ENCODE measurements around the gene PTPN1.
A peak's percentile ranks its signal among the peaks of the same experiment; 100 is the strongest.

The PTPN1 gene

GRCh38 chr20:50509923-50510705, at the start of gene PTPN1:
TSS of gene PTPN1 (plus strand) at chr20:50510383. CDS start at chr20:50510528, 145 bp downstream.
- Histone ChIP-seq H3K4me3 (ENCODE audit: low read length in 2 of 2) (peak within 1 kb of the TSS; percentile 90 to 98), H3K4me1 (ENCODE audit: control insufficient read depth in 2 of 2, insufficient read depth in 2 of 2, low read length in 2 of 2) (peaks cover 20 to 26% of the 10 kb centered on the region in 2 donors), H3K36me3 (ENCODE audit: control insufficient read depth in 2 of 2, insufficient read depth in 2 of 2, low read length in 2 of 2) (no peaks in the 10 kb centered on the region), H3K9ac (ENCODE audit: low read depth in 1 of 2, low read length in 2 of 2) (peak within 1 kb of the TSS; percentile 98), H3K9me3 (ENCODE audit: control insufficient read depth in 2 of 2, low read length in 2 of 2) (no peaks in the 10 kb centered on the region), H3K27me3 (ENCODE audit: control insufficient read depth in 2 of 2, insufficient read depth in 2 of 2, low read length in 2 of 2) (no peaks in the 10 kb centered on the region), H3K27ac (ENCODE audit: low read depth in 2 of 2, low read length in 2 of 2) (peak within 1 kb of the TSS; percentile 81 to 86)

DNA sequence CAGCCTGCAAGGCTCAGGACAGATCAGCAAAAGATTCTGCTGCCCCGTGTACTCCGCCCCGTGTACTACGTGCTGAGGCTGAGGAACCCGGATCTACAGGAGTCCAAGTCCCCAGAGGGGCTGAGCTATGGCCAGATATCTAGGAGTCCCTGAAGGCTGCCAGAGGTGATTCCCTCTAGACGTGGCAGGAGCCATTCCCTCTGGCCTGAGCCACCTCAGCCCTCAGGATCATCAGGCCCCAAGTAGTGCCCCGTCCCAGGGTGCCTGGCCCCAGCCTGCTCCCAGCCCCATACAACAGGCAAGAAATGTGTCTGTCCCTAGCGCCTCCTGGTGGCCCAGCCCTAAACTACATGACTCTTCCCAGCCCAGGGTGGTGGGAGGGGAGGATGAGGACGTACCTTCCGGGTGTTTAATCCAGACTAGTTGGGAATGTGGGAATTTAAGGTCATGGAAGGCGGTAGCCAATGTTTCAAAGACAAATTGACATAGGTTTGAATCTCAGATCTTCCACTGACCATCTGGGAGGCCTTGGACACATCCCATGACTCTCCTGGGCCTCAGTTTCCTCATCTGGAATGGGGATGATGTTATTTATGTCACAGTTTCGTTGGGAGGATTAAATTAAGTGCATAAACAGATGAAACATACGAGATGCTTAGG, 49.4 kb upstream of the PTPN1 start:
- Histone ChIP-seq H3K9ac (ENCODE audit: low read depth in 1 of 2, low read length in 2 of 2) (peak overlapping the region in 1 of 2 donors; percentile 64), H3K9me3 (ENCODE audit: control insufficient read depth in 2 of 2, low read length in 2 of 2) (no peaks in the 10 kb centered on the region), H3K4me1 (ENCODE audit: control insufficient read depth in 2 of 2, insufficient read depth in 2 of 2, low read length in 2 of 2) (peaks cover 9 to 11% of the 10 kb centered on the region in 2 donors), H3K27me3 (ENCODE audit: control insufficient read depth in 2 of 2, insufficient read depth in 2 of 2, low read length in 2 of 2) (no peaks in the 10 kb centered on the region), H3K27ac (ENCODE audit: low read depth in 2 of 2, low read length in 2 of 2) (peak overlapping the region; percentile 62 to 63), H3K4me3 (ENCODE audit: low read length in 2 of 2) (no peak overlapping the region), H3K36me3 (ENCODE audit: control insufficient read depth in 2 of 2, insufficient read depth in 2 of 2, low read length in 2 of 2) (no peaks in the 10 kb centered on the region)

GRCh38 chr20:50462093-50462690, 48.0 kb upstream of the PTPN1 start:
- H3K9ac ChIP-seq (ENCODE audit: low read depth in 1 of 2, low read length in 2 of 2), result no peak overlapping the region
- H3K4me3 ChIP-seq (ENCODE audit: low read length in 2 of 2), result no peak overlapping the region
- no peaks in the 10 kb centered on the region for H3K27me3 ChIP-seq (ENCODE audit: control insufficient read depth in 2 of 2, insufficient read depth in 2 of 2, low read length in 2 of 2)
- H3K9me3 ChIP-seq (ENCODE audit: control insufficient read depth in 2 of 2, low read length in 2 of 2), result no peaks in the 10 kb centered on the region
- no peaks in the 10 kb centered on the region for H3K36me3 ChIP-seq (ENCODE audit: control insufficient read depth in 2 of 2, insufficient read depth in 2 of 2, low read length in 2 of 2)
- no peak overlapping the region for H3K27ac ChIP-seq (ENCODE audit: low read depth in 2 of 2, low read length in 2 of 2)
- peaks cover 9 to 10% of the 10 kb centered on the region in 2 donors for H3K4me1 ChIP-seq (ENCODE audit: control insufficient read depth in 2 of 2, insufficient read depth in 2 of 2, low read length in 2 of 2)

GRCh38 chr20:50464026-50464724, 46.0 kb upstream of the PTPN1 start:
- H3K9me3 ChIP-seq (ENCODE audit: control insufficient read depth in 2 of 2, low read length in 2 of 2), result no peaks in the 10 kb centered on the region
- H3K9ac ChIP-seq (ENCODE audit: low read depth in 1 of 2, low read length in 2 of 2), result no peak overlapping the region
- peak overlapping the region in 1 of 2 donors; percentile 49 for H3K4me3 ChIP-seq (ENCODE audit: low read length in 2 of 2)
- no peaks in the 10 kb centered on the region for H3K36me3 ChIP-seq (ENCODE audit: control insufficient read depth in 2 of 2, insufficient read depth in 2 of 2, low read length in 2 of 2)
- H3K27me3 ChIP-seq (ENCODE audit: control insufficient read depth in 2 of 2, insufficient read depth in 2 of 2, low read length in 2 of 2), result no peaks in the 10 kb centered on the region
- H3K27ac ChIP-seq (ENCODE audit: low read depth in 2 of 2, low read length in 2 of 2), result no peak overlapping the region
- H3K4me1 ChIP-seq (ENCODE audit: control insufficient read depth in 2 of 2, insufficient read depth in 2 of 2, low read length in 2 of 2), result peaks cover 9 to 10% of the 10 kb centered on the region in 2 donors

DNA sequence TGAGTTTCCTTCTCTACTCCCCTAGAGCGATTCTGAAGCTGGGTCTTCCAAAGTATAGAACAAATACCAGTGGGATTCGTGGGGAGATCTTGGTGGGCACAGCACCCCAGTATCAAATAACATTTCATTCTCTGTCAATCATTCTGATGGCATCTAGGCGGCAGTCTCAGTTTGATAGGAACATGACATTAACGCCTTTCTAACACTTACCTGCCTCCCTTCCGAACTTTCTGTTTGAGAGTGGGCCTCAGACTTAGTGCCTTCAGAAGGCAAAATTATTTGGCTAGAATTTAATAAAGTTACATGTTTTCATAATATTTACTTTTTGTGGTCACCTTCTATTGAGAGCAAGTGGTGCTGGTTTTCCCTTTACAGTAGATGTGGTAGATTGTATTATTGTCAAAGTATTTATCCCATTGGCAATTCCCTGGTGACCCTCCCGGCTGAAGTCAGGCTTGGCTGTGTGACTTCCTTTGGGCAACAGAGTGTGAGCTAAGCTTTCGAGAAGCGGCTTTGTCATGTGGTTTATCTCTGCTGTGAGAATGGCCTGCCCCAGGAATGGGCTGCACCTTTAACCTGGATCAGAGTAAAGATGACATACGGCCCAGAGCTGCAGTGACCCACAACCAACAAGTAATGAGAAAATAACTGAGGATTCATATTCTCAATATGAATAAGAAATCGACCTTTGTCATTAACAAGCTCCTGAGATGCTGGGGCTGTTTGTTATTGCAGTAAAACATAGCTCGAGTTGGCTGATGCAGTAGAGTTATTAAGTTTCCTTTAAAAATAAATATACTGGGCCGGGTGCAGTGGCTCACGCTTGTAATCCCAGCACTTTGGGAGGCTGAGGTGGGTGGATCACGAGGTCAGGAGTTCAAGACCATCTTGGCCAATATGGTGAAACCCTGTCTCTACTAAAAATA, 45.2 kb upstream of the PTPN1 start:
- H3K4me1 ChIP-seq (ENCODE audit: control insufficient read depth in 2 of 2, insufficient read depth in 2 of 2, low read length in 2 of 2), result peaks cover 9 to 10% of the 10 kb centered on the region in 2 donors
- H3K27ac ChIP-seq (ENCODE audit: low read depth in 2 of 2, low read length in 2 of 2), result no peak overlapping the region
- no peak overlapping the region for H3K9ac ChIP-seq (ENCODE audit: low read depth in 1 of 2, low read length in 2 of 2)
- no peaks in the 10 kb centered on the region for H3K9me3 ChIP-seq (ENCODE audit: control insufficient read depth in 2 of 2, low read length in 2 of 2)
- no peaks in the 10 kb centered on the region for H3K36me3 ChIP-seq (ENCODE audit: control insufficient read depth in 2 of 2, insufficient read depth in 2 of 2, low read length in 2 of 2)
- no peak overlapping the region for H3K4me3 ChIP-seq (ENCODE audit: low read length in 2 of 2)
- H3K27me3 ChIP-seq (ENCODE audit: control insufficient read depth in 2 of 2, insufficient read depth in 2 of 2, low read length in 2 of 2), result no peaks in the 10 kb centered on the region

DNA sequence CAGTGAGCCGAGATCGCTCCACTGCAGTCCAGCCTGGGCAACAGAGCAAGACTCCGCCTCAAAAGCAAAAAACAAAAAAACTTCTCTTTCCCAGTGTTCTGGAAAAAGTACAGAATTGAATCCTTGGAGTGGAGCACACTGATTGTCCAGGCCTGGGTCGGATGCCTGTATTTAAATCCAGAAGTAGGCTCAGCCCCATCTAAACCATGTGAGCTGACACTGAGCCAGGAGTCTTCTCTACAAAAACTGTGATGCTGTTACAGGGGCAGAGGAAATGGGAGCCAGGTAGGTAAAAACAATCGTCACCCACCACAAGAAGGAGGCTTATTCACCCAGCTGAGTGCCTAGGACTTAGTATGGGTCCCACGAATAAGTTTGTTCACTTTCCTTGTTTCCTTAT, 43.0 kb upstream of the PTPN1 start:
- H3K9ac ChIP-seq (ENCODE audit: low read depth in 1 of 2, low read length in 2 of 2), result no peak overlapping the region
- H3K36me3 ChIP-seq (ENCODE audit: control insufficient read depth in 2 of 2, insufficient read depth in 2 of 2, low read length in 2 of 2), result no peaks in the 10 kb centered on the region
- no peaks in the 10 kb centered on the region for H3K9me3 ChIP-seq (ENCODE audit: control insufficient read depth in 2 of 2, low read length in 2 of 2)
- H3K27me3 ChIP-seq (ENCODE audit: control insufficient read depth in 2 of 2, insufficient read depth in 2 of 2, low read length in 2 of 2), result no peaks in the 10 kb centered on the region
- H3K4me3 ChIP-seq (ENCODE audit: low read length in 2 of 2), result no peak overlapping the region
- H3K4me1 ChIP-seq (ENCODE audit: control insufficient read depth in 2 of 2, insufficient read depth in 2 of 2, low read length in 2 of 2), result peaks cover 4 to 13% of the 10 kb centered on the region in 2 donors
- no peak overlapping the region for H3K27ac ChIP-seq (ENCODE audit: low read depth in 2 of 2, low read length in 2 of 2)

DNA sequence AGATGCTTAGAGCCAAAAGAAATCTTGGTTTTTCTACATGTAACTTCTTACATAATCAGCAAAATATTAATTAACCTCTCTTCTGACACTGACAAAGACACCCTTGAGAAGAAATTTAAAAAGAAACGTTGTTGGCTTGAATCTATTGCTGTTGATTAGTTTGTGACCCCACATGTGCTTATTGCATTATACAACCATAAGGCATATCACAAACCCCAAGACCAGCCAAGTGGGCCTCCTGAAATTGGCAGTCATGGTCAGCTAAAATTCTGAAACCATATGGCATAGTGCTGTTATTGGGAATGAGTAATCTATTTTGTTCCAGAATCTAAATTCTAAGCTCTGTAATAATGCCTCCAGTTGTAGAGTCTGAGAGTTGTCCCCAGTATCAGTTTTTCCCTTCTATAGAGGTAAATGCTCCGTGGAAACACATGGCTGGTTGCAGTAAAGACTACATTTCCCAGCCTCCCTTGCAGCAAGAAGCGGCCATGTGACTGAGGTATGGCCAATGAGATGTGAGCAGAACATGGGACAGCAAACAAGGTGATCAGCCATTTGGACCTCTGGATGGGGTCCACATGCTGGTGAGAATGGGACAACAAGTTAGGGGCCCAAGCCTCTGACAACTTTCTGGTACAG, 42.3 kb upstream of the PTPN1 start:
- no peaks in the 10 kb centered on the region for H3K27me3 ChIP-seq (ENCODE audit: control insufficient read depth in 2 of 2, insufficient read depth in 2 of 2, low read length in 2 of 2)

DNA sequence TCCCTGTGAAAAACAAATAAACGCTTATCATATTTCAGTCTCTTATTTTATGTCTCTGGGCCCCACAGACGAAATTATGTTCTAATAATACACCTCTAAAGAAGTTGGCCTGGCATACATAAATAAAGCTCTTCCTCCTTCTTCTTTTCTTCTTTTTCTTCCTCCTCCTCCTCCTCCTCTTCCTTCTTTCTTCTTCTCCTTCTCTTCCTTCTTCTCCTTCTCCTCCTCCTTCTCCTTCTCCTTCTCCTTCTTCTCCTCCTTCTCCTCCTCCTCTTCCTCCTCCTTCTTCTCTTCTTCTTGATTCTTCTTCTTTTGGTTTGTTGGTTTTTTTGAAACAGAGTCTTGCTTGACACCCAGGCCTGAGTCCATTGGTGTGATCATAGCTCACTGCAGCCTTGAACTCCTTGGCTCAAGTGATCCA, 41.8 kb upstream of the PTPN1 start:
- no peak overlapping the region for H3K9ac ChIP-seq (ENCODE audit: low read depth in 1 of 2, low read length in 2 of 2)
- no peaks in the 10 kb centered on the region for H3K9me3 ChIP-seq (ENCODE audit: control insufficient read depth in 2 of 2, low read length in 2 of 2)
- peaks cover 4 to 13% of the 10 kb centered on the region in 2 donors for H3K4me1 ChIP-seq (ENCODE audit: control insufficient read depth in 2 of 2, insufficient read depth in 2 of 2, low read length in 2 of 2)
- no peaks in the 10 kb centered on the region for H3K36me3 ChIP-seq (ENCODE audit: control insufficient read depth in 2 of 2, insufficient read depth in 2 of 2, low read length in 2 of 2)
- no peaks in the 10 kb centered on the region for H3K27me3 ChIP-seq (ENCODE audit: control insufficient read depth in 2 of 2, insufficient read depth in 2 of 2, low read length in 2 of 2)
- H3K27ac ChIP-seq (ENCODE audit: low read depth in 2 of 2, low read length in 2 of 2), result no peak overlapping the region
- no peak overlapping the region for H3K4me3 ChIP-seq (ENCODE audit: low read length in 2 of 2)

More for the DNA sequence above, 42.3 kb upstream of the PTPN1 start:
- no peaks in the 10 kb centered on the region for H3K36me3 ChIP-seq (ENCODE audit: control insufficient read depth in 2 of 2, insufficient read depth in 2 of 2, low read length in 2 of 2)
- H3K4me1 ChIP-seq (ENCODE audit: control insufficient read depth in 2 of 2, insufficient read depth in 2 of 2, low read length in 2 of 2), result peaks cover 4 to 13% of the 10 kb centered on the region in 2 donors
- no peak overlapping the region for H3K27ac ChIP-seq (ENCODE audit: low read depth in 2 of 2, low read length in 2 of 2)
- no peaks in the 10 kb centered on the region for H3K9me3 ChIP-seq (ENCODE audit: control insufficient read depth in 2 of 2, low read length in 2 of 2)
- no peak overlapping the region for H3K9ac ChIP-seq (ENCODE audit: low read depth in 1 of 2, low read length in 2 of 2)
- no peak overlapping the region for H3K4me3 ChIP-seq (ENCODE audit: low read length in 2 of 2)

DNA sequence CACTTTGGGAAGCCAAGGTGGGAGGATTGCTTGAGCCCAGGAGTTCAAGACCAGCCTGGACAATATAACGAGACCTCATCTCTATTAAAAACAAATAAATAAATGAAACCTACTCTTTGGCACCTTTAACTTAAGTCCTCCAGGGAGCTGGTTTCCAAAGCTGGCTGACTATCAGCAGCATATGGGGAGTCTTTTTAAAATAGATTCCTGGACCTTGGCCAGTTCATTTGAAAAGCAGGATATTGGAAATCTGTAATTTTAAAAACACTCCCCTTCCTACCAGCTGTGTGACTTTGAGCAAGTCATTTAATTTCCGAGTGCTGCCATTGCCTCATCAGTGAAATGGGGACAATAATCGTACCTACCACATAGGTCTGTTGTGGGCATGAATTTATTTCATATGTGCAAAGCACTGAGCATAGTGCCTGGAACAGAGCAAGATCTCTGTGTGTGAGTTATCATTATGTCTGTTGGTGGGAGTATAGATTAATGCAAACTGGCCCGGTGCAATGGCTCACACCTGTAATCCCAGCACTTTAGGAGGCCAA, 40.9 kb upstream of the PTPN1 start:
- Histone ChIP-seq H3K9me3 (ENCODE audit: control insufficient read depth in 2 of 2, low read length in 2 of 2) (no peaks in the 10 kb centered on the region), H3K4me1 (ENCODE audit: control insufficient read depth in 2 of 2, insufficient read depth in 2 of 2, low read length in 2 of 2) (peaks cover 0 to 9% of the 10 kb centered on the region in 2 donors), H3K9ac (ENCODE audit: low read depth in 1 of 2, low read length in 2 of 2) (no peak overlapping the region), H3K27me3 (ENCODE audit: control insufficient read depth in 2 of 2, insufficient read depth in 2 of 2, low read length in 2 of 2) (no peaks in the 10 kb centered on the region), H3K4me3 (ENCODE audit: low read length in 2 of 2) (no peak overlapping the region), H3K27ac (ENCODE audit: low read depth in 2 of 2, low read length in 2 of 2) (no peak overlapping the region), H3K36me3 (ENCODE audit: control insufficient read depth in 2 of 2, insufficient read depth in 2 of 2, low read length in 2 of 2) (no peaks in the 10 kb centered on the region)

All from mucosa of rectum (tissue), 2 donors.